H1 (cell line): ENCODE results near the gene PDLIM4.

Source experiments
- CTCF ChIP-seq, 3 experiments: IDR thresholded peaks; 1 replicate in 2 of 3; 2 replicates in 1 of 3; pipeline versions ENCODE4 v1.5.1 to v1.6.1; 2011; ENCODE audit warnings: low read length in 3 of 3, mild to moderate bottlenecking in 3 of 3, inconsistent platforms in 2 of 3, low read depth in 1 of 3, moderate library complexity in 1 of 3; ENCODE audit not compliant: insufficient read depth in 1 of 3; ENCODE audit errors: control extremely low read depth in 1 of 3
- EP300 ChIP-seq, 2 experiments: IDR thresholded peaks; 1 replicate in 1 of 2; 2 replicates in 1 of 2; pipeline ENCODE4 v1.6.1; 2011 to 2012; ENCODE audit warnings: low read depth in 2 of 2, low read length in 2 of 2, mild to moderate bottlenecking in 2 of 2, borderline replicate concordance in 1 of 2, inconsistent platforms in 1 of 2, moderate library complexity in 1 of 2
- GABPA ChIP-seq: IDR thresholded peaks from 2 replicates; pipeline ENCODE4 v1.6.1; 2011; ENCODE audit warnings: mild to moderate bottlenecking, low read length, moderate library complexity, borderline replicate concordance; ENCODE audit not compliant: insufficient read depth
- POLR2A ChIP-seq, 2 experiments: IDR thresholded peaks; 1 replicate in 1 of 2; 2 replicates in 1 of 2; pipeline ENCODE4 v1.6.1; 2011; ENCODE audit warnings: low read depth in 2 of 2, low read length in 2 of 2, mild to moderate bottlenecking in 2 of 2; ENCODE audit errors: control extremely low read depth in 1 of 2
- SIX5 ChIP-seq: IDR thresholded peaks from 2 replicates; pipeline ENCODE4 v1.6.1; 2011; ENCODE audit warnings: mild to moderate bottlenecking, low read depth, low read length
- TAF1 ChIP-seq: IDR thresholded peaks from 2 replicates; pipeline ENCODE4 v1.6.1; 2011; ENCODE audit warnings: mild to moderate bottlenecking, low read depth, low read length

- TF ChIP-seq SIX5 (no peak), CTCF (IDR thresholded peaks at IDR 0.05; ENCODE audit: control extremely low read depth in 1 of 3, insufficient read depth in 1 of 3, low read depth in 1 of 3, low read length in 3 of 3) (no peak), TAF1 (no peak), EP300 (IDR thresholded peaks at IDR 0.05; ENCODE audit: borderline replicate concordance in 1 of 2, low read depth in 2 of 2, low read length in 2 of 2) (no peak), GABPA (no peak), POLR2A (IDR thresholded peaks at IDR 0.05; ENCODE audit: control extremely low read depth in 1 of 2, low read depth in 2 of 2, low read length in 2 of 2) (no peak)
These were observed 25.0 kb upstream of the PDLIM4 start for GRCh38 chr5:132232465-132232864.
